ENCODE measurements around the gene GAB3. TPM values are rescaled to one million over a fixed set of nuclear protein-coding genes. Genes with fewer than 3 reads are reported as not detected.

GAB3 gene
- total and polyA plus RNA-seq, 2 donors (not counting 1 experiment from before 2014, with no cell fraction given), result 2.8 to 4.1 TPM

DNA sequence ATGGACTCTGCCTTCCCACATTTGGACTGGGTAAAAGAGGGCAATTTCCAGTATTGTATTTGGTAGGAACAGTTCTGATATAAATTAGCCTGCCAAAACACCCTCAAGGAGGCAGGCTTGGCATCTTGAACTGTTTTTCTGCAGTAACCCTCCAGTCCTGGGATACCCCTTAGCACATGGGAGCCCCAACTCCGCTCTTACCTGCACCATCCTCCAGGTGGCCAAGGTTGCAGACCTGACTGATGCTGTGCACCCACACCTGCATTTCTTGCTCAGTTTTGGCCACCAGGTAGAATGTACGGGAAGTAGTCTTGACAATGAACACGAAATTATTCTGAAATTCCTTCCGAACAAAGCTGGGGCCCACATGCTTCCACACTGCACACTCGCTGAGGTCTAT lies 35.1 kb downstream of the GAB3 start:
- Histone ChIP-seq H3K4me3 (replicated peaks in 1 of 4; ENCODE audit: control extremely low read depth in 1 of 4, insufficient read depth in 1 of 4, low read depth in 3 of 4, low read length in 4 of 4) (no peak overlapping the region), H3K36me3 (ENCODE audit: control insufficient read depth, insufficient read depth, low read length) (no peaks in the 10 kb centered on the region), H4K20me1 (ENCODE audit: control insufficient read depth, extremely low read depth, insufficient read depth, low read length) (no peaks in the 10 kb centered on the region), H3K79me2 (ENCODE audit: control insufficient read depth, insufficient read depth, low read length) (no peaks in the 10 kb centered on the region), H3K9ac (ENCODE audit: insufficient read depth, low read length) (no peak overlapping the region), H3K9me3 (ENCODE audit: control insufficient read depth, insufficient read depth, low read depth, low read length) (no peaks in the 10 kb centered on the region), H3K27ac (ENCODE audit: insufficient read depth, low read length) (no peak overlapping the region), H3K4me2 (ENCODE audit: extremely low read depth, insufficient read depth, low read length) (no peak overlapping the region), H2AFZ (ENCODE audit: low read length) (no peak overlapping the region), H3K27me3 (ENCODE audit: control insufficient read depth, insufficient read depth, low read length) (no peaks in the 10 kb centered on the region), H3K4me1 (ENCODE audit: control insufficient read depth, extremely low read depth, insufficient read depth, low read length) (peaks cover 4% of the 10 kb centered on the region)
- no peak for DNase-seq (ENCODE audit: low read depth in 2 of 2)
- TF ChIP-seq, protein P1, sequence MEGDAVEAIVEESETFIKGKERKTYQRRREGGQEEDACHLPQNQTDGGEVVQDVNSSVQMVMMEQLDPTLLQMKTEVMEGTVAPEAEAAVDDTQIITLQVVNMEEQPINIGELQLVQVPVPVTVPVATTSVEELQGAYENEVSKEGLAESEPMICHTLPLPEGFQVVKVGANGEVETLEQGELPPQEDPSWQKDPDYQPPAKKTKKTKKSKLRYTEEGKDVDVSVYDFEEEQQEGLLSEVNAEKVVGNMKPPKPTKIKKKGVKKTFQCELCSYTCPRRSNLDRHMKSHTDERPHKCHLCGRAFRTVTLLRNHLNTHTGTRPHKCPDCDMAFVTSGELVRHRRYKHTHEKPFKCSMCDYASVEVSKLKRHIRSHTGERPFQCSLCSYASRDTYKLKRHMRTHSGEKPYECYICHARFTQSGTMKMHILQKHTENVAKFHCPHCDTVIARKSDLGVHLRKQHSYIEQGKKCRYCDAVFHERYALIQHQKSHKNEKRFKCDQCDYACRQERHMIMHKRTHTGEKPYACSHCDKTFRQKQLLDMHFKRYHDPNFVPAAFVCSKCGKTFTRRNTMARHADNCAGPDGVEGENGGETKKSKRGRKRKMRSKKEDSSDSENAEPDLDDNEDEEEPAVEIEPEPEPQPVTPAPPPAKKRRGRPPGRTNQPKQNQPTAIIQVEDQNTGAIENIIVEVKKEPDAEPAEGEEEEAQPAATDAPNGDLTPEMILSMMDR (conservative IDR thresholded peaks at IDR 0.05 in 1 of 2, IDR thresholded peaks at IDR 0.05 in 1 of 2; ENCODE audit: low read depth in 1 of 2, low read length in 2 of 2), result no peak
- TF ChIP-seq EZH2 (IDR thresholded peaks at IDR 0.05; ENCODE audit: low read length, missing control alignments), result no peak

DNA sequence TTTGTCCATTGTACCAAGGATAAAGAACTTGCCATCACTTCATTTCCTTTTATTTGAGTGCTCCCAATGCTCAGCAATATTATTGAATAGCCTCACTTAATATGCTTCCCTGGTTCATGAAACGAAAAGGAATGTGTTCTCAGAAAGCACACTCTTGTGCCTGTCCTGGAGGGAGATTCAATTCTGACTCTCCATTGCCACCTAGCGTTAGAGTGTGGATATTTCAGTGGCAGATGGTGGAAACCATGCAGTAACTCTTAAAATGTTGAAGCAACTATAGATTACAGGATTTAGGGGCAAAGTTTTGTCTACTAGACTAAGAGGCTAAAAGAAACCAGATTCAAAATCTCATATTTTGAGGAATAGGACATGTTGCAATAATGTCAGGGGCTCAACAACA lies 36.0 kb downstream of the GAB3 start:
- no peaks in the 10 kb centered on the region for H3K27me3 ChIP-seq (ENCODE audit: control insufficient read depth, insufficient read depth, low read length)
- H3K9ac ChIP-seq (ENCODE audit: insufficient read depth, low read length), result no peak overlapping the region
- H4K20me1 ChIP-seq (ENCODE audit: control insufficient read depth, extremely low read depth, insufficient read depth, low read length), result no peaks in the 10 kb centered on the region
- H3K79me2 ChIP-seq (ENCODE audit: control insufficient read depth, insufficient read depth, low read length), result no peaks in the 10 kb centered on the region
- H3K4me1 ChIP-seq (ENCODE audit: control insufficient read depth, extremely low read depth, insufficient read depth, low read length), result peaks cover 4% of the 10 kb centered on the region
- H2AFZ ChIP-seq (ENCODE audit: low read length), result no peak overlapping the region
- DNase-seq (ENCODE audit: low read depth in 2 of 2), result peak in 1 of 2 donors; percentile 58
- H3K36me3 ChIP-seq (ENCODE audit: control insufficient read depth, insufficient read depth, low read length), result no peaks in the 10 kb centered on the region
- H3K4me3 ChIP-seq (replicated peaks in 1 of 4; ENCODE audit: control extremely low read depth in 1 of 4, insufficient read depth in 1 of 4, low read depth in 3 of 4, low read length in 4 of 4), result no peak overlapping the region
- TF ChIP-seq, protein P1 (conservative IDR thresholded peaks at IDR 0.05 in 1 of 2, IDR thresholded peaks at IDR 0.05 in 1 of 2; ENCODE audit: low read depth in 1 of 2, low read length in 2 of 2), result peak; percentile 64 to 68
- no peak for TF ChIP-seq EZH2 (IDR thresholded peaks at IDR 0.05; ENCODE audit: low read length, missing control alignments)
- H3K27ac ChIP-seq (ENCODE audit: insufficient read depth, low read length), result no peak overlapping the region
- H3K4me2 ChIP-seq (ENCODE audit: extremely low read depth, insufficient read depth, low read length), result no peak overlapping the region
- no peaks in the 10 kb centered on the region for H3K9me3 ChIP-seq (ENCODE audit: control insufficient read depth, insufficient read depth, low read depth, low read length)

DNA sequence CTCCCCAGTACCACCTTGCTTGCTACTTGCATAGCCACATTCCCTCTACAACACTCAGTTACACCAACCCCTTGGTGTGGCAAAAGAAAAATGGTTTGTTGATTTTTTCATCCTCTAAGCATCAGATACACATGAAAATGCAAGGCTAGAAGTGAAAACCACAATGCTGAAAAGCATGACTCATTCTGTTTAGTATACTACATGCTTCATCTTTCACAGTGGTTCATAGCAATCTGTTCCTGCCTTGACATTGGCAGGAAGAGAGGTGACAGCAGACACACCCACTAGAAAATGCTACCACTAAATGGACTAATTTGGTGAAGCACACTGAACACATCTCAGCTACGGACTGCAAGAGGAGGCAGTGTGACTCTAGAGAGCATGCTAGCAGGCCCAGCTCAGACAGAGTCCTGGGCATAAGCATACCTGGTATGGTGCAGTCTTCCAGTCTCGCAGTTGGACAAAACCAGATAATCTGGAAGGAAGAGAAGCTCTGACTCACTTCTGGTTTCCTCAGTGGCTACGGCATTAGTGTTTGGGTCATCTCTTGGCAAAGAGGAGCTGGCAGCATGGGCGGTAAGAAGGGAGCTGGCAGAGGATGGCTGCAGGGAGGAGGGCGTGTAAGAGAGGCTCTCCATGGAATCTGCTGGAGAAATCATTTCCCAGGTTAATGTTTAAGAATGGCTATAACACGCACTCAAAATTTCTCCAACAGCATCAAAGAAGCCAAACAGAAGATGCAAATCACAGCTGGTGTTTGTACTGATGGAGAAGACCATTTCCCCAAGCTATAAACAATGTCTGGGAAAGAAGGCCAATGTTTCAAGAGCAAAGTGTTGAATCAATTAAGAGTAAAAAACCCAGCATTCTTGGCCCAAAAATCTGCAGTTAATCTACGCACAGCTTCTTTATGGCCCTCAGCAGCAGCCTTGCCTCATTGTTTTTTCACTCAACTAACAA lies 37.8 kb downstream of the GAB3 start:
- Histone ChIP-seq H3K9me3 (ENCODE audit: control insufficient read depth, insufficient read depth, low read depth, low read length) (no peaks in the 10 kb centered on the region), H3K79me2 (ENCODE audit: control insufficient read depth, insufficient read depth, low read length) (no peaks in the 10 kb centered on the region), H3K4me1 (ENCODE audit: control insufficient read depth, extremely low read depth, insufficient read depth, low read length) (peaks cover 4% of the 10 kb centered on the region), H3K27ac (ENCODE audit: insufficient read depth, low read length) (no peak overlapping the region), H3K9ac (ENCODE audit: insufficient read depth, low read length) (no peak overlapping the region), H3K36me3 (ENCODE audit: control insufficient read depth, insufficient read depth, low read length) (no peaks in the 10 kb centered on the region), H3K4me3 (replicated peaks in 1 of 4; ENCODE audit: control extremely low read depth in 1 of 4, insufficient read depth in 1 of 4, low read depth in 3 of 4, low read length in 4 of 4) (no peak overlapping the region), H3K4me2 (ENCODE audit: extremely low read depth, insufficient read depth, low read length) (no peak overlapping the region), H2AFZ (ENCODE audit: low read length) (no peak overlapping the region), H3K27me3 (ENCODE audit: control insufficient read depth, insufficient read depth, low read length) (no peaks in the 10 kb centered on the region), H4K20me1 (ENCODE audit: control insufficient read depth, extremely low read depth, insufficient read depth, low read length) (no peaks in the 10 kb centered on the region)
- peak; percentile 75 to 82 for DNase-seq (ENCODE audit: low read depth in 2 of 2)
- TF ChIP-seq, protein P1 (conservative IDR thresholded peaks at IDR 0.05 in 1 of 2, IDR thresholded peaks at IDR 0.05 in 1 of 2; ENCODE audit: low read depth in 1 of 2, low read length in 2 of 2), result no peak
- TF ChIP-seq EZH2 (IDR thresholded peaks at IDR 0.05; ENCODE audit: low read length, missing control alignments), result no peak

All from fibroblast of lung (primary cell).